Mucosa of rectum (tissue), 2 donors: ENCODE data around the gene TMEM72.

Source experiments
- H3K27ac ChIP-seq, 2 donors: one replicate each; pipeline ENCODE4 v1.7.0; 2013; ENCODE audit warnings: inconsistent platforms in 2 of 2, low read depth in 2 of 2, low read length in 2 of 2
- H3K27me3 ChIP-seq, 2 donors: one replicate each; pipeline ENCODE4 v1.7.0; 2013; ENCODE audit warnings: low read length in 2 of 2; ENCODE audit not compliant: control insufficient read depth in 2 of 2, insufficient read depth in 2 of 2
- H3K36me3 ChIP-seq, 2 donors: one replicate each; pipeline ENCODE4 v1.7.0; 2013; ENCODE audit warnings: low read length in 2 of 2; ENCODE audit not compliant: control insufficient read depth in 2 of 2, insufficient read depth in 2 of 2
- H3K4me1 ChIP-seq, 2 donors: one replicate each; pipeline ENCODE4 v1.7.0; 2013; ENCODE audit warnings: low read length in 2 of 2, mild to moderate bottlenecking in 1 of 2; ENCODE audit not compliant: control insufficient read depth in 2 of 2, insufficient read depth in 2 of 2
- H3K4me3 ChIP-seq, 2 donors: one replicate each; pipeline ENCODE4 v1.7.0; 2013; ENCODE audit warnings: low read length in 2 of 2
- H3K9ac ChIP-seq, 2 donors: one replicate each; pipeline ENCODE4 v1.7.0; 2013; ENCODE audit warnings: low read length in 2 of 2, low read depth in 1 of 2, mild to moderate bottlenecking in 1 of 2
- H3K9me3 ChIP-seq, 2 donors: one replicate each; pipeline ENCODE4 v1.7.0; 2013; ENCODE audit warnings: low read length in 2 of 2; ENCODE audit not compliant: control insufficient read depth in 2 of 2
- donor health status: healthy.
- donor health status: Normal muscosa, but diverticular disease.

TMEM72 gene

GRCh38 chr10:44899450-44900080, 11.6 kb upstream of the TMEM72 start:
- no peak overlapping the region for H3K9ac ChIP-seq
- no peak overlapping the region for H3K4me3 ChIP-seq
- H3K27me3 ChIP-seq = no peaks in the 10 kb centered on the region
- no peaks in the 10 kb centered on the region for H3K9me3 ChIP-seq
- peaks cover 0 to 2% of the 10 kb centered on the region in 2 donors for H3K4me1 ChIP-seq
- no peaks in the 10 kb centered on the region for H3K36me3 ChIP-seq
- H3K27ac ChIP-seq = no peak overlapping the region

- H3K27me3 ChIP-seq = no peaks in the 10 kb centered on the region
- H3K27ac ChIP-seq = no peak overlapping the region
- no peaks in the 10 kb centered on the region for H3K36me3 ChIP-seq
- no peak overlapping the region for H3K9ac ChIP-seq
- no peak overlapping the region for H3K4me3 ChIP-seq
- H3K4me1 ChIP-seq = peaks cover 0 to 2% of the 10 kb centered on the region in 2 donors
- H3K9me3 ChIP-seq = no peaks in the 10 kb centered on the region
Observed at GRCh38 chr10:44902941-44903545, 8.1 kb upstream of the TMEM72 start.

- H3K4me1 ChIP-seq = peaks cover 11 to 23% of the 10 kb centered on the region in 2 donors
- no peaks in the 10 kb centered on the region for H3K27me3 ChIP-seq
- no peak overlapping the region for H3K27ac ChIP-seq
- no peak overlapping the region for H3K4me3 ChIP-seq
- no peak overlapping the region for H3K9ac ChIP-seq
- no peaks in the 10 kb centered on the region for H3K36me3 ChIP-seq
- H3K9me3 ChIP-seq = no peaks in the 10 kb centered on the region
Observed at GRCh38 chr10:44906486-44906885, 4.7 kb upstream of the TMEM72 start.

GRCh38 chr10:44907556-44907955, 3.6 kb upstream of the TMEM72 start:
- peaks cover 20 to 30% of the 10 kb centered on the region in 2 donors for H3K4me1 ChIP-seq
- no peaks in the 10 kb centered on the region for H3K27me3 ChIP-seq
- no peak overlapping the region for H3K9ac ChIP-seq
- H3K9me3 ChIP-seq = no peaks in the 10 kb centered on the region
- H3K27ac ChIP-seq = no peak overlapping the region
- H3K4me3 ChIP-seq = no peak overlapping the region
- H3K36me3 ChIP-seq = no peaks in the 10 kb centered on the region

- Histone ChIP-seq H3K27me3 (no peaks in the 10 kb centered on the region), H3K4me1 (peaks cover 22 to 36% of the 10 kb centered on the region in 2 donors), H3K9me3 (no peaks in the 10 kb centered on the region), H3K4me3 (no peak overlapping the region), H3K9ac (no peak overlapping the region), H3K36me3 (no peaks in the 10 kb centered on the region), H3K27ac (no peak overlapping the region)
Observed at GRCh38 chr10:44908066-44908749, 2.9 kb upstream of the TMEM72 start.

- Histone ChIP-seq H3K4me1 (peaks cover 24 to 38% of the 10 kb centered on the region in 2 donors), H3K4me3 (no peak overlapping the region), H3K9ac (no peak overlapping the region), H3K27me3 (no peaks in the 10 kb centered on the region), H3K36me3 (no peaks in the 10 kb centered on the region), H3K9me3 (no peaks in the 10 kb centered on the region), H3K27ac (no peak overlapping the region)
Observed at GRCh38 chr10:44908936-44909630, 2.1 kb upstream of the TMEM72 start.

- Histone ChIP-seq H3K9ac (no peak overlapping the region), H3K4me1 (peaks cover 24 to 38% of the 10 kb centered on the region in 2 donors), H3K36me3 (no peaks in the 10 kb centered on the region), H3K27me3 (no peaks in the 10 kb centered on the region), H3K9me3 (no peaks in the 10 kb centered on the region), H3K4me3 (no peak overlapping the region), H3K27ac (peak overlapping the region in 1 of 2 donors; percentile 80)
Observed at GRCh38 chr10:44909910-44910309, 1.2 kb upstream of the TMEM72 start.

GRCh38 chr10:44910602-44911001, 535 bp upstream of the TMEM72 start:
- Histone ChIP-seq H3K4me1 (peaks cover 24 to 38% of the 10 kb centered on the region in 2 donors), H3K4me3 (peak overlapping the region; percentile 4 to 36), H3K9me3 (no peaks in the 10 kb centered on the region), H3K27me3 (no peaks in the 10 kb centered on the region), H3K9ac (peak overlapping the region in 1 of 2 donors; percentile 41), H3K36me3 (no peaks in the 10 kb centered on the region), H3K27ac (peak overlapping the region; percentile 80 to 85)

- peak overlapping the region in 1 of 2 donors; percentile 41 for H3K9ac ChIP-seq
- no peaks in the 10 kb centered on the region for H3K36me3 ChIP-seq
- no peaks in the 10 kb centered on the region for H3K9me3 ChIP-seq
- peak overlapping the region; percentile 38 to 65 for H3K4me3 ChIP-seq
- no peaks in the 10 kb centered on the region for H3K27me3 ChIP-seq
- peak overlapping the region; percentile 80 to 85 for H3K27ac ChIP-seq
- peaks cover 24 to 38% of the 10 kb centered on the region in 2 donors for H3K4me1 ChIP-seq
Observed at GRCh38 chr10:44911951-44912350, 814 bp downstream of the TMEM72 start.
